Subcutaneous abdominal adipose tissue (tissue), 5 donors: ENCODE results near the gene SRRT.
"Not testable (repeated sequence)": the region's sequence is repeated elsewhere in the genome, so short reads cannot be mapped to it uniquely, and the experiment has no call there.

Source experiments
- H3K27ac ChIP-seq: one replicate; pipeline ENCODE4 v1.7.0; 2013; ENCODE audit warnings: low read depth, mild to moderate bottlenecking, inconsistent platforms, low read length, moderate library complexity
- H3K27me3 ChIP-seq, 5 donors: one replicate each; pipeline ENCODE4 v1.7.0; 2013; ENCODE audit warnings: low read length in 5 of 5, inconsistent platforms in 1 of 5; ENCODE audit not compliant: control insufficient read depth in 5 of 5, insufficient read depth in 4 of 5
- H3K36me3 ChIP-seq, 5 donors: one replicate each; pipeline ENCODE4 v1.7.0; 2013; ENCODE audit warnings: low read length in 5 of 5; ENCODE audit not compliant: control insufficient read depth in 5 of 5, insufficient read depth in 5 of 5
- H3K4me1 ChIP-seq, 5 donors: one replicate each; pipeline ENCODE4 v1.7.0; 2013; ENCODE audit warnings: low read length in 5 of 5, mild to moderate bottlenecking in 3 of 5, moderate library complexity in 1 of 5; ENCODE audit not compliant: control insufficient read depth in 5 of 5, insufficient read depth in 5 of 5
- H3K4me3 ChIP-seq, 5 donors: one replicate each; pipeline ENCODE4 v1.7.0; 2013; ENCODE audit warnings: low read length in 5 of 5, low read depth in 1 of 5
- H3K9ac ChIP-seq, 5 donors: one replicate each; pipeline ENCODE4 v1.7.0; 2013; ENCODE audit warnings: low read length in 5 of 5, mild to moderate bottlenecking in 4 of 5, moderate library complexity in 3 of 5
- H3K9me3 ChIP-seq, 5 donors: one replicate each; pipeline ENCODE4 v1.7.0; 2013; ENCODE audit warnings: low read length in 5 of 5; ENCODE audit not compliant: control insufficient read depth in 5 of 5
- donor health status: healthy.
- donor health status: healthy.
- donor health status: healthy.
- donor health status: healthy.
- donor health status: healthy.

SRRT gene

GRCh38 chr7:100923616-100924015 lies 48.7 kb downstream of the SRRT start:
- not testable (repeated sequence) for H3K27ac ChIP-seq, H3K9me3 ChIP-seq, H3K36me3 ChIP-seq, H3K27me3 ChIP-seq, H3K4me3 ChIP-seq, H3K4me1 ChIP-seq, H3K9ac ChIP-seq

GRCh38 chr7:100929808-100930174 lies 54.9 kb downstream of the SRRT start:
- Histone ChIP-seq H3K4me1 (no peaks in the 10 kb centered on the region), H3K27me3 (peaks cover 0 to 2% (median 0%) of the 10 kb centered on the region in 5 donors), H3K27ac (no peak overlapping the region), H3K9ac (no peak overlapping the region), H3K9me3 (peaks cover 0 to 5% (median 0%) of the 10 kb centered on the region in 5 donors), H3K4me3 (no peak overlapping the region), H3K36me3 (no peaks in the 10 kb centered on the region)

GRCh38 chr7:100933734-100934133 lies 58.8 kb downstream of the SRRT start:
- Histone ChIP-seq H3K27ac (no peak overlapping the region), H3K9me3 (peaks cover 0 to 5% (median 0%) of the 10 kb centered on the region in 5 donors), H3K27me3 (peaks cover 0 to 2% (median 0%) of the 10 kb centered on the region in 5 donors)

DNA sequence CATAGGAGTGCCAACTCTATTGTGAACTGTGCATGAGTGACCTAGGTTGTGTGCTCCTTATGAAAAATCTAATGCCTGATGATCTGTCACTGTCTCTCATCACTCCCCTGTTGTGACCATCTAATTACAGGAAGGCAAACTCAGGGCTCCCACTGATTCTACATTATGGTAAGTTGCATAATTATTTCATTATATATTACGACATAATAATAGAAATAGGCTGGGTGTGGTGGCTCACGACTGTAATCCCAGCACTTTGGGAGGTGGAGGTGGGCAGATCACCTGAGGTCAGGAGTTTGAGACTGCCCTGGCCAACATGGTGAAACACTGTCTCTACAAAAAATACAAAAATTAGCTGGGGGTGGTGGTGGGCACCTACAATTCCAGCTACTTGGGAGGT lies 60.5 kb downstream of the SRRT start:
- not testable (repeated sequence) for H3K4me3 ChIP-seq, H3K36me3 ChIP-seq, H3K4me1 ChIP-seq, H3K9ac ChIP-seq, H3K27ac ChIP-seq, H3K27me3 ChIP-seq
- H3K9me3 ChIP-seq: peaks cover 0 to 12% (median 2%) of the 10 kb centered on the region in 5 donors

More at GRCh38 chr7:100933734-100934133, 58.8 kb downstream of the SRRT start:
- no peaks in the 10 kb centered on the region for H3K36me3 ChIP-seq
- H3K4me1 ChIP-seq: no peaks in the 10 kb centered on the region
- H3K9ac ChIP-seq: no peak overlapping the region
- H3K4me3 ChIP-seq: no peak overlapping the region

GRCh38 chr7:100936167-100936566 lies 61.3 kb downstream of the SRRT start:
- H3K27me3 ChIP-seq, H3K27ac ChIP-seq, H3K9ac ChIP-seq, H3K4me1 ChIP-seq, H3K36me3 ChIP-seq, H3K4me3 ChIP-seq: not testable (repeated sequence)
- H3K9me3 ChIP-seq: peaks cover 0 to 15% (median 2%) of the 10 kb centered on the region in 5 donors
